CD14-positive monocyte (primary cell): ENCODE measurements around the gene SEPTIN3. TPM values are rescaled to one million over a fixed set of nuclear protein-coding genes. Genes with fewer than 3 reads are reported as not detected.

ENCODE experiments used
- DNase-seq, 3 donors: peaks; one replicate each; pipeline ENCODE4 v3.0.0-alpha.2; 2011 to 2022
- H2AFZ ChIP-seq: 2 replicates; pipeline ENCODE4 v1.6.0; 2012; ENCODE audit warnings: mild to moderate bottlenecking, low read depth, low read length, inconsistent platforms; ENCODE audit not compliant: insufficient read depth, poor library complexity, severe bottlenecking
- H3K27ac ChIP-seq, 2 donors: 1 replicate in 1 of 2; 2 replicates in 1 of 2; pipeline ENCODE4 v1.5.1; 2012 to 2013; ENCODE audit warnings: low read length in 2 of 2, control low read depth in 1 of 2, inconsistent platforms in 1 of 2, low read depth in 1 of 2, mild to moderate bottlenecking in 1 of 2
- H3K27me3 ChIP-seq, 2 donors: one replicate each; pipeline versions ENCODE4 v1.6.0 to v1.6.1; 2011 to 2013; ENCODE audit warnings: low read length in 2 of 2; ENCODE audit not compliant: control insufficient read depth in 2 of 2, insufficient read depth in 2 of 2
- H3K36me3 ChIP-seq, 2 donors: replicated peaks in 1 of 2; 1 replicate in 1 of 2; 2 replicates in 1 of 2; pipeline versions ENCODE4 v1.5.1 to v1.6.1; 2012 to 2013; ENCODE audit warnings: low read length in 2 of 2, control low read depth in 1 of 2, inconsistent platforms in 1 of 2, mild to moderate bottlenecking in 1 of 2; ENCODE audit not compliant: insufficient read depth in 2 of 2, control insufficient read depth in 1 of 2
- H3K4me1 ChIP-seq, 2 donors: 1 replicate in 1 of 2; 2 replicates in 1 of 2; pipeline versions ENCODE4 v1.5.1 to v1.6.1; 2012 to 2013; ENCODE audit warnings: low read length in 2 of 2, control low read depth in 1 of 2, inconsistent platforms in 1 of 2, mild to moderate bottlenecking in 1 of 2, moderate library complexity in 1 of 2; ENCODE audit not compliant: insufficient read depth in 2 of 2, control insufficient read depth in 1 of 2
- H3K4me2 ChIP-seq: replicated peaks from 2 replicates; pipeline ENCODE3; 2012; ENCODE audit warnings: low read length, moderate library complexity, mild to moderate bottlenecking; ENCODE audit not compliant: poor library complexity, severe bottlenecking; ENCODE audit errors: extremely low read depth
- H3K4me3 ChIP-seq, 3 experiments: fragments of 200-600 bp in 1 of 3; sonication (generic) in 1 of 3; replicated peaks in 1 of 3; 1 replicate in 2 of 3; 2 replicates in 1 of 3; pipeline ENCODE4 v1.5.1; 2011 to 2013; ENCODE audit warnings: low read length in 3 of 3, mild to moderate bottlenecking in 3 of 3, control low read depth in 2 of 3, low read depth in 2 of 3, inconsistent platforms in 1 of 3, moderate library complexity in 1 of 3
- H3K79me2 ChIP-seq: 2 replicates; pipeline ENCODE4 v1.6.0; 2012; ENCODE audit warnings: mild to moderate bottlenecking, control low read depth, inconsistent platforms, low read length, moderate library complexity; ENCODE audit not compliant: insufficient read depth
- H3K9ac ChIP-seq: 2 replicates; pipeline ENCODE4 v1.6.0; 2017; ENCODE audit warnings: low read length, mild to moderate bottlenecking; ENCODE audit not compliant: insufficient read depth, poor library complexity, severe bottlenecking
- H3K9me3 ChIP-seq, 2 donors: replicated peaks in 1 of 2; 1 replicate in 1 of 2; 2 replicates in 1 of 2; pipeline versions ENCODE4 v1.5.1 to v1.6.1; 2012 to 2013; ENCODE audit warnings: low read length in 2 of 2, control low read depth in 1 of 2; ENCODE audit not compliant: control insufficient read depth in 1 of 2, insufficient read depth in 1 of 2
- H4K20me1 ChIP-seq: 2 replicates; pipeline ENCODE4 v1.6.0; 2012; ENCODE audit warnings: mild to moderate bottlenecking, low read length, control low read depth, moderate library complexity; ENCODE audit not compliant: insufficient read depth
- H3K27ac Mint-ChIP-seq, 7 donors: one replicate each; pipeline ENCODE4 v1.8.0; 2020; ENCODE audit warnings: mild to moderate bottlenecking in 7 of 7, mixed read lengths in 7 of 7, moderate library complexity in 6 of 7, inconsistent platforms in 2 of 7
- H3K27me3 Mint-ChIP-seq, 3 donors: one replicate each; pipeline ENCODE4 v1.8.0; 2021 to 2022; ENCODE audit warnings: low read depth in 3 of 3, mild to moderate bottlenecking in 3 of 3, mixed read lengths in 3 of 3, moderate library complexity in 3 of 3, inconsistent platforms in 1 of 3
- H3K36me3 Mint-ChIP-seq, 2 donors: one replicate each; pipeline ENCODE4 v1.8.0; 2020; ENCODE audit warnings: mixed read lengths in 2 of 2, inconsistent platforms in 1 of 2, mild to moderate bottlenecking in 1 of 2
- H3K4me1 Mint-ChIP-seq: one replicate; pipeline ENCODE4 v1.8.0; 2020; ENCODE audit warnings: mild to moderate bottlenecking, mixed read lengths
- H3K4me3 Mint-ChIP-seq, 2 donors: one replicate each; pipeline ENCODE4 v1.8.0; 2020; ENCODE audit warnings: mild to moderate bottlenecking in 2 of 2, mixed read lengths in 2 of 2, moderate library complexity in 1 of 2
- H3K9me3 Mint-ChIP-seq, 7 donors: one replicate each; pipeline ENCODE4 v1.8.0; 2020 to 2022; ENCODE audit warnings: mixed read lengths in 7 of 7, mild to moderate bottlenecking in 6 of 7, moderate library complexity in 6 of 7, inconsistent platforms in 2 of 7
- WGBS: methylation state at CpG from one replicate; pipeline ENCODE4 v1.1.5; 2013; ENCODE audit warnings: missing lambda C conversion rate; ENCODE audit not compliant: insufficient coverage; 5-methylcytosine and 5-hydroxymethylcytosine counted together
- intact Hi-C, 2 donors: fragments of 100-400 bp; cut with micrococcal nuclease; formaldehyde crosslinking; loops; one replicate each; pipeline versions ENCODE4 v1.15.0 to v1.15.1; 2023
- polyA minus RNA-seq: library from RNA; depleted of rRNA, polyadenylated mRNA; stranded (reverse); fragments of >200 nt; gene quantifications from 2 replicates; pipeline ENCODE4 v1.2.3, GENCODE V29; 2012
- polyA plus RNA-seq, 3 donors: library from polyadenylated mRNA; depleted of rRNA in 1 of 3; unstranded in 2 of 3; stranded (reverse) in 1 of 3; fragments of 300-500 nt in 2 of 3; fragments of >200 nt in 1 of 3; fragmentation: Illumina TruSeq in 2 of 3; gene quantifications; 1 replicate in 2 of 3; 2 replicates in 1 of 3; pipeline ENCODE4 v1.2.3, GENCODE V29; 2012 to 2021
- total RNA-seq, 12 experiments: library from RNA in 1 of 12; stranded (reverse) in 1 of 12; fragments of 120-200 nt in 1 of 12; gene quantifications; one replicate each; pipeline ENCODE4 v1.2.4 and lab custom pipeline; 2013 to 2026; ENCODE audit warnings: mixed read lengths in 6 of 12, inconsistent platforms in 1 of 12
- TF ChIP-seq, protein P1 (sequence below): fragments of 200-600 bp; IDR thresholded peaks from one replicate; pipeline ENCODE4 v1.8.0; 2022; ENCODE audit warnings: antibody characterized with exemption, mild to moderate bottlenecking

The SEPTIN3 gene, protein sequence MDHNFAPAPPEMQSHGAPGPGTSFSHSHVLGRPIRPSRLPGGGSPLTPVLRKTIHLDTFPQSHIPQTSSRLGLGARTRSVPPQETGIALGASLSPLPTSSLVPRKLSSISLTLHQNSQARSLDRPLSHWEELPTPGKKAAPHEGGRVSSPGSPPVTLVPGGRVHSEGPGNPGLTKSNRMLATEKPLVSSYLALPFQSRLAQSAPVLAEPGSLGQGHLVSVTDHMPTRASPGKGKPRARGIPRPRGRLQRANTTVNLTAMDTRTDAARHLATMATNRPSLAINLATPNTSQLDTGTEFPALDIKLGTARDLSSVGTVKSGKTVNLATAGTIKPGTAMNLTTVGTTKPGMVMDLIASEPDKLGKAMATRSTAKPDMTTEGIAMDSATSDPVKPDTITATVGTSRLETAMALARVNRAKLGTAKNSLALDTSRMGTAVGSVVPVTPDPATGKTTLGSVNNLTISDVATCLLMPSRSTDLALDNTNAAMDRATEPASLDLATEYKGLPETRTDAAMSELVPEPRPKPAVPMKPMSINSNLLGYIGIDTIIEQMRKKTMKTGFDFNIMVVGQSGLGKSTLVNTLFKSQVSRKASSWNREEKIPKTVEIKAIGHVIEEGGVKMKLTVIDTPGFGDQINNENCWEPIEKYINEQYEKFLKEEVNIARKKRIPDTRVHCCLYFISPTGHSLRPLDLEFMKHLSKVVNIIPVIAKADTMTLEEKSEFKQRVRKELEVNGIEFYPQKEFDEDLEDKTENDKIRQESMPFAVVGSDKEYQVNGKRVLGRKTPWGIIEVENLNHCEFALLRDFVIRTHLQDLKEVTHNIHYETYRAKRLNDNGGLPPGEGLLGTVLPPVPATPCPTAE
- total RNA-seq (2013): 0.04 TPM
- under 1 TPM in 2 of 3 donors, not detected in 1; 0.06 to 0.20 TPM for polyA plus RNA-seq
- not detected in 2 replicates for polyA minus RNA-seq
- 0 to 19.7 (median 0.18) reads per million in 11 experiments for total RNA-seq (lab: John Stamatoyannopoulos, UW)

DNA sequence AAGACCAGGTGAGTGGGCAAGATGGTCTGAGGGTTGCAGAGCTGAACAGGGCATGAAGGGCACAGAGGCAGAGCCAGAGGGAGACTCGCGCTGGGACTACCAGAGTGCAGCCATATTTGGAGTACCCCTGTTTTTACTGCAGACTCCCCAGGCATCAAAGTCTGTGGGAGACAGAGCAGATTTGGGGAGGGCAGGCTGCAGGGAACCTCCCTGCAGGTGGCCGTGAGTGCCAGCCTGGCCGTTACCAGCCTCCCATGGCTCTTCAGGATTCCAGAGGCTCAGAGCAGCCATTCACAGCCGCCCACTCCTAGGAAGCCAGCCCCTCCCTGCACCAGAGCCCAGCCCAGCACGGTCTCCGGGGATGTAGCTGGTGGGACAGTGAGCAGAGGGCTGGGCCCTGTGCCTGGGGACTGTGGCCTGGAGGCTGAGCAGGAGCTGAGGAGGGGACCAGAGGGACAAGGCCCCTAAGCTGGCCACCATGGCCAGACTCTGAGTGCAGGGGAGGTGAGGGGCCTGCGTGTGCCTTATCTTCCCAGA, at the start of gene SEPTIN3:
Gene SEPTIN3, plus strand, starts transcription at position 334 of the 537 bp plus-strand sequence. CDS start 2,050 bp downstream, outside the sequence.
- TF ChIP-seq, protein P1, sequence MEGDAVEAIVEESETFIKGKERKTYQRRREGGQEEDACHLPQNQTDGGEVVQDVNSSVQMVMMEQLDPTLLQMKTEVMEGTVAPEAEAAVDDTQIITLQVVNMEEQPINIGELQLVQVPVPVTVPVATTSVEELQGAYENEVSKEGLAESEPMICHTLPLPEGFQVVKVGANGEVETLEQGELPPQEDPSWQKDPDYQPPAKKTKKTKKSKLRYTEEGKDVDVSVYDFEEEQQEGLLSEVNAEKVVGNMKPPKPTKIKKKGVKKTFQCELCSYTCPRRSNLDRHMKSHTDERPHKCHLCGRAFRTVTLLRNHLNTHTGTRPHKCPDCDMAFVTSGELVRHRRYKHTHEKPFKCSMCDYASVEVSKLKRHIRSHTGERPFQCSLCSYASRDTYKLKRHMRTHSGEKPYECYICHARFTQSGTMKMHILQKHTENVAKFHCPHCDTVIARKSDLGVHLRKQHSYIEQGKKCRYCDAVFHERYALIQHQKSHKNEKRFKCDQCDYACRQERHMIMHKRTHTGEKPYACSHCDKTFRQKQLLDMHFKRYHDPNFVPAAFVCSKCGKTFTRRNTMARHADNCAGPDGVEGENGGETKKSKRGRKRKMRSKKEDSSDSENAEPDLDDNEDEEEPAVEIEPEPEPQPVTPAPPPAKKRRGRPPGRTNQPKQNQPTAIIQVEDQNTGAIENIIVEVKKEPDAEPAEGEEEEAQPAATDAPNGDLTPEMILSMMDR: no peak
- Histone ChIP-seq H2AFZ (no peak within 1 kb of the TSS), H3K4me3 (no peak within 1 kb of the TSS), H3K9me3 (no peaks in the 10 kb centered on the region), H3K4me2 (no peak within 1 kb of the TSS), H3K9ac (no peak within 1 kb of the TSS), H3K36me3 (no peaks in the 10 kb centered on the region), H4K20me1 (no peaks in the 10 kb centered on the region), H3K79me2 (no peaks in the 10 kb centered on the region), H3K27ac (no peak within 1 kb of the TSS), H3K27me3 (peaks cover 0 to 2% of the 10 kb centered on the region in 2 donors), H3K4me1 (no peaks in the 10 kb centered on the region)
- peaks cover 0 to 3% (median 0%) of the 10 kb centered on the region in 7 donors for H3K9me3 Mint-ChIP-seq
- 100% methylated on average over 5 of the region's 8 CpGs for WGBS
- H3K4me1 Mint-ChIP-seq: no peaks in the 10 kb centered on the region
- DNase-seq: no peak
- intact Hi-C loops: no loop called here
- no peaks in the 10 kb centered on the region for H3K36me3 Mint-ChIP-seq
- H3K27me3 Mint-ChIP-seq: peaks cover 15 to 18% (median 17%) of the 10 kb centered on the region in 3 donors
- H3K4me3 Mint-ChIP-seq: no peak within 1 kb of the TSS
- peak within 1 kb of the TSS in 1 of 7 donors; percentile 35 for H3K27ac Mint-ChIP-seq
